ENCODE measurements around the gene TADA2A.

The TADA2A gene

GRCh38 chr17:37466471-37466870 lies 59.8 kb downstream of the TADA2A start:
- no peaks in the 10 kb centered on the region for H3K4me1 ChIP-seq (ENCODE audit: control insufficient read depth in 1 of 2, insufficient read depth in 2 of 2, low read length in 2 of 2)
- no peak overlapping the region for H3K27ac ChIP-seq (ENCODE audit: low read length)
- H3K9me3 ChIP-seq (ENCODE audit: control insufficient read depth in 1 of 2, low read length in 2 of 2) = no peaks in the 10 kb centered on the region
- H3K36me3 ChIP-seq (ENCODE audit: control insufficient read depth in 1 of 2, insufficient read depth in 2 of 2, low read length in 2 of 2) = peaks cover 18 to 53% of the 10 kb centered on the region in 2 donors
- no peak overlapping the region for H3K4me3 ChIP-seq (ENCODE audit: low read depth in 1 of 2, low read length in 2 of 2)
- H3K27me3 ChIP-seq (ENCODE audit: low read depth, low read length) = no peaks in the 10 kb centered on the region

- Histone ChIP-seq H3K4me3 (ENCODE audit: low read depth in 1 of 2, low read length in 2 of 2) (no peak overlapping the region), H3K4me1 (ENCODE audit: control insufficient read depth in 1 of 2, insufficient read depth in 2 of 2, low read length in 2 of 2) (no peaks in the 10 kb centered on the region), H3K27ac (ENCODE audit: low read length) (no peak overlapping the region), H3K9me3 (ENCODE audit: control insufficient read depth in 1 of 2, low read length in 2 of 2) (no peaks in the 10 kb centered on the region), H3K27me3 (ENCODE audit: low read depth, low read length) (no peaks in the 10 kb centered on the region), H3K36me3 (ENCODE audit: control insufficient read depth in 1 of 2, insufficient read depth in 2 of 2, low read length in 2 of 2) (peaks cover 32 to 64% of the 10 kb centered on the region in 2 donors)
These were observed 63.5 kb downstream of the TADA2A start for GRCh38 chr17:37470181-37470580.

- Histone ChIP-seq H3K36me3 (ENCODE audit: control insufficient read depth in 1 of 2, insufficient read depth in 2 of 2, low read length in 2 of 2) (peaks cover 43 to 58% of the 10 kb centered on the region in 2 donors), H3K27ac (ENCODE audit: low read length) (no peak overlapping the region), H3K27me3 (ENCODE audit: low read depth, low read length) (no peaks in the 10 kb centered on the region), H3K4me1 (ENCODE audit: control insufficient read depth in 1 of 2, insufficient read depth in 2 of 2, low read length in 2 of 2) (no peaks in the 10 kb centered on the region), H3K4me3 (ENCODE audit: low read depth in 1 of 2, low read length in 2 of 2) (no peak overlapping the region), H3K9me3 (ENCODE audit: control insufficient read depth in 1 of 2, low read length in 2 of 2) (no peaks in the 10 kb centered on the region)
These were observed 69.2 kb downstream of the TADA2A start for GRCh38 chr17:37475731-37476420.

- H3K27ac ChIP-seq (ENCODE audit: low read length) = no peak overlapping the region
- H3K4me1 ChIP-seq (ENCODE audit: control insufficient read depth in 1 of 2, insufficient read depth in 2 of 2, low read length in 2 of 2) = no peaks in the 10 kb centered on the region
- H3K27me3 ChIP-seq (ENCODE audit: low read depth, low read length) = no peaks in the 10 kb centered on the region
- peaks cover 40 to 55% of the 10 kb centered on the region in 2 donors for H3K36me3 ChIP-seq (ENCODE audit: control insufficient read depth in 1 of 2, insufficient read depth in 2 of 2, low read length in 2 of 2)
- no peak overlapping the region for H3K4me3 ChIP-seq (ENCODE audit: low read depth in 1 of 2, low read length in 2 of 2)
- no peaks in the 10 kb centered on the region for H3K9me3 ChIP-seq (ENCODE audit: control insufficient read depth in 1 of 2, low read length in 2 of 2)
These were observed 69.9 kb downstream of the TADA2A start for GRCh38 chr17:37476431-37477120.

GRCh38 chr17:37478187-37478586 lies 71.5 kb downstream of the TADA2A start:
- no peak overlapping the region for H3K4me3 ChIP-seq (ENCODE audit: low read depth in 1 of 2, low read length in 2 of 2)
- peaks cover 37 to 52% of the 10 kb centered on the region in 2 donors for H3K36me3 ChIP-seq (ENCODE audit: control insufficient read depth in 1 of 2, insufficient read depth in 2 of 2, low read length in 2 of 2)
- no peaks in the 10 kb centered on the region for H3K27me3 ChIP-seq (ENCODE audit: low read depth, low read length)
- H3K9me3 ChIP-seq (ENCODE audit: control insufficient read depth in 1 of 2, low read length in 2 of 2) = no peaks in the 10 kb centered on the region
- peaks cover 0 to 6% of the 10 kb centered on the region in 2 donors for H3K4me1 ChIP-seq (ENCODE audit: control insufficient read depth in 1 of 2, insufficient read depth in 2 of 2, low read length in 2 of 2)
- H3K27ac ChIP-seq (ENCODE audit: low read length) = no peak overlapping the region

GRCh38 chr17:37479025-37479424 lies 72.3 kb downstream of the TADA2A start:
- Histone ChIP-seq H3K36me3 (ENCODE audit: control insufficient read depth in 1 of 2, insufficient read depth in 2 of 2, low read length in 2 of 2) (peaks cover 30 to 45% of the 10 kb centered on the region in 2 donors), H3K4me3 (ENCODE audit: low read depth in 1 of 2, low read length in 2 of 2) (no peak overlapping the region), H3K27ac (ENCODE audit: low read length) (no peak overlapping the region), H3K4me1 (ENCODE audit: control insufficient read depth in 1 of 2, insufficient read depth in 2 of 2, low read length in 2 of 2) (peaks cover 0 to 14% of the 10 kb centered on the region in 2 donors), H3K27me3 (ENCODE audit: low read depth, low read length) (no peaks in the 10 kb centered on the region), H3K9me3 (ENCODE audit: control insufficient read depth in 1 of 2, low read length in 2 of 2) (no peaks in the 10 kb centered on the region)

GRCh38 chr17:37480427-37480826 lies 73.7 kb downstream of the TADA2A start:
- H3K4me3 ChIP-seq (ENCODE audit: low read depth in 1 of 2, low read length in 2 of 2) = no peak overlapping the region
- H3K9me3 ChIP-seq (ENCODE audit: control insufficient read depth in 1 of 2, low read length in 2 of 2) = no peaks in the 10 kb centered on the region
- peaks cover 26 to 40% of the 10 kb centered on the region in 2 donors for H3K36me3 ChIP-seq (ENCODE audit: control insufficient read depth in 1 of 2, insufficient read depth in 2 of 2, low read length in 2 of 2)
- H3K27me3 ChIP-seq (ENCODE audit: low read depth, low read length) = no peaks in the 10 kb centered on the region
- H3K4me1 ChIP-seq (ENCODE audit: control insufficient read depth in 1 of 2, insufficient read depth in 2 of 2, low read length in 2 of 2) = peaks cover 0 to 15% of the 10 kb centered on the region in 2 donors
- H3K27ac ChIP-seq (ENCODE audit: low read length) = no peak overlapping the region

GRCh38 chr17:37481001-37481665 lies 74.4 kb downstream of the TADA2A start:
- Histone ChIP-seq H3K27ac (ENCODE audit: low read length) (no peak overlapping the region), H3K9me3 (ENCODE audit: control insufficient read depth in 1 of 2, low read length in 2 of 2) (no peaks in the 10 kb centered on the region), H3K36me3 (ENCODE audit: control insufficient read depth in 1 of 2, insufficient read depth in 2 of 2, low read length in 2 of 2) (peaks cover 19 to 33% of the 10 kb centered on the region in 2 donors), H3K4me1 (ENCODE audit: control insufficient read depth in 1 of 2, insufficient read depth in 2 of 2, low read length in 2 of 2) (peaks cover 0 to 15% of the 10 kb centered on the region in 2 donors), H3K27me3 (ENCODE audit: low read depth, low read length) (no peaks in the 10 kb centered on the region), H3K4me3 (ENCODE audit: low read depth in 1 of 2, low read length in 2 of 2) (no peak overlapping the region)

- Histone ChIP-seq H3K4me3 (ENCODE audit: low read depth in 1 of 2, low read length in 2 of 2) (no peak overlapping the region), H3K4me1 (ENCODE audit: control insufficient read depth in 1 of 2, insufficient read depth in 2 of 2, low read length in 2 of 2) (peaks cover 0 to 21% of the 10 kb centered on the region in 2 donors), H3K9me3 (ENCODE audit: control insufficient read depth in 1 of 2, low read length in 2 of 2) (no peaks in the 10 kb centered on the region), H3K27me3 (ENCODE audit: low read depth, low read length) (no peaks in the 10 kb centered on the region), H3K36me3 (ENCODE audit: control insufficient read depth in 1 of 2, insufficient read depth in 2 of 2, low read length in 2 of 2) (peaks cover 5 to 11% of the 10 kb centered on the region in 2 donors), H3K27ac (ENCODE audit: low read length) (peak overlapping the region; percentile 43)
These were observed 76.8 kb downstream of the TADA2A start for GRCh38 chr17:37483311-37484039.

- Histone ChIP-seq H3K4me1 (ENCODE audit: control insufficient read depth in 1 of 2, insufficient read depth in 2 of 2, low read length in 2 of 2) (peaks cover 3 to 31% of the 10 kb centered on the region in 2 donors), H3K36me3 (ENCODE audit: control insufficient read depth in 1 of 2, insufficient read depth in 2 of 2, low read length in 2 of 2) (peaks cover 0 to 5% of the 10 kb centered on the region in 2 donors), H3K27ac (ENCODE audit: low read length) (no peak overlapping the region), H3K27me3 (ENCODE audit: low read depth, low read length) (no peaks in the 10 kb centered on the region), H3K4me3 (ENCODE audit: low read depth in 1 of 2, low read length in 2 of 2) (no peak overlapping the region), H3K9me3 (ENCODE audit: control insufficient read depth in 1 of 2, low read length in 2 of 2) (no peaks in the 10 kb centered on the region)
These were observed 79.4 kb downstream of the TADA2A start for GRCh38 chr17:37485938-37486570.

Data from muscle layer of duodenum (tissue), 2 donors.